ENCODE measurements around the gene RXRA. TPM values are rescaled to one million over a fixed set of nuclear protein-coding genes. Genes with fewer than 3 reads are reported as not detected.

RXRA gene
- polyA plus RNA-seq, 1 donor from 2014 or later = 2.7 TPM

GRCh38 chr9:134346840-134347583, 20.8 kb downstream of the RXRA start:
- Histone ChIP-seq H3K9ac (ENCODE audit: low read length) (no peak overlapping the region), H3K9me3 (ENCODE audit: low read length) (no peaks in the 10 kb centered on the region), H3K27ac (ENCODE audit: low read length) (no peak overlapping the region), H2AFZ (ENCODE audit: low read depth, low read length) (no peak overlapping the region), H3F3A (ENCODE audit: insufficient read depth, low read length, poor library complexity, severe bottlenecking) (no peaks in the 10 kb centered on the region), H3K79me2 (replicated peaks; ENCODE audit: insufficient read depth, low read length) (peaks cover 3% of the 10 kb centered on the region), H3K9me2 (ENCODE audit: insufficient read depth, low read length) (no peaks in the 10 kb centered on the region), H3K4me3 (ENCODE audit: low read length) (no peak overlapping the region), H3K36me3 (ENCODE audit: insufficient read depth, low read length) (no peaks in the 10 kb centered on the region), H4K20me1 (ENCODE audit: insufficient read depth) (no peaks in the 10 kb centered on the region), H3K27me3 (ENCODE audit: insufficient read depth, low read depth, low read length) (no peaks in the 10 kb centered on the region), H3K4me2 (ENCODE audit: low read length) (no peak overlapping the region)
- TF ChIP-seq RAD21 (conservative IDR thresholded peaks at IDR 0.05) (no peak), MXI1 (conservative IDR thresholded peaks at IDR 0.05; ENCODE audit: poor library complexity, severe bottlenecking) (no peak), EZH2 (IDR thresholded peaks at IDR 0.05; ENCODE audit: borderline replicate concordance, insufficient read depth, low read length, poor library complexity, severe bottlenecking) (no peak), SMC3 (conservative IDR thresholded peaks at IDR 0.05; ENCODE audit: poor library complexity) (no peak), POLR2AphosphoS5 (IDR thresholded peaks at IDR 0.05) (no peak), EP300 (conservative IDR thresholded peaks at IDR 0.05; ENCODE audit: poor library complexity, severe bottlenecking) (no peak), TAF1 (IDR thresholded peaks at IDR 0.05; ENCODE audit: low read depth) (no peak)
- TF ChIP-seq, protein P1, sequence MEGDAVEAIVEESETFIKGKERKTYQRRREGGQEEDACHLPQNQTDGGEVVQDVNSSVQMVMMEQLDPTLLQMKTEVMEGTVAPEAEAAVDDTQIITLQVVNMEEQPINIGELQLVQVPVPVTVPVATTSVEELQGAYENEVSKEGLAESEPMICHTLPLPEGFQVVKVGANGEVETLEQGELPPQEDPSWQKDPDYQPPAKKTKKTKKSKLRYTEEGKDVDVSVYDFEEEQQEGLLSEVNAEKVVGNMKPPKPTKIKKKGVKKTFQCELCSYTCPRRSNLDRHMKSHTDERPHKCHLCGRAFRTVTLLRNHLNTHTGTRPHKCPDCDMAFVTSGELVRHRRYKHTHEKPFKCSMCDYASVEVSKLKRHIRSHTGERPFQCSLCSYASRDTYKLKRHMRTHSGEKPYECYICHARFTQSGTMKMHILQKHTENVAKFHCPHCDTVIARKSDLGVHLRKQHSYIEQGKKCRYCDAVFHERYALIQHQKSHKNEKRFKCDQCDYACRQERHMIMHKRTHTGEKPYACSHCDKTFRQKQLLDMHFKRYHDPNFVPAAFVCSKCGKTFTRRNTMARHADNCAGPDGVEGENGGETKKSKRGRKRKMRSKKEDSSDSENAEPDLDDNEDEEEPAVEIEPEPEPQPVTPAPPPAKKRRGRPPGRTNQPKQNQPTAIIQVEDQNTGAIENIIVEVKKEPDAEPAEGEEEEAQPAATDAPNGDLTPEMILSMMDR (IDR thresholded peaks at IDR 0.05; ENCODE audit: poor library complexity, severe bottlenecking) = no peak
- TF ChIP-seq, protein P2, sequence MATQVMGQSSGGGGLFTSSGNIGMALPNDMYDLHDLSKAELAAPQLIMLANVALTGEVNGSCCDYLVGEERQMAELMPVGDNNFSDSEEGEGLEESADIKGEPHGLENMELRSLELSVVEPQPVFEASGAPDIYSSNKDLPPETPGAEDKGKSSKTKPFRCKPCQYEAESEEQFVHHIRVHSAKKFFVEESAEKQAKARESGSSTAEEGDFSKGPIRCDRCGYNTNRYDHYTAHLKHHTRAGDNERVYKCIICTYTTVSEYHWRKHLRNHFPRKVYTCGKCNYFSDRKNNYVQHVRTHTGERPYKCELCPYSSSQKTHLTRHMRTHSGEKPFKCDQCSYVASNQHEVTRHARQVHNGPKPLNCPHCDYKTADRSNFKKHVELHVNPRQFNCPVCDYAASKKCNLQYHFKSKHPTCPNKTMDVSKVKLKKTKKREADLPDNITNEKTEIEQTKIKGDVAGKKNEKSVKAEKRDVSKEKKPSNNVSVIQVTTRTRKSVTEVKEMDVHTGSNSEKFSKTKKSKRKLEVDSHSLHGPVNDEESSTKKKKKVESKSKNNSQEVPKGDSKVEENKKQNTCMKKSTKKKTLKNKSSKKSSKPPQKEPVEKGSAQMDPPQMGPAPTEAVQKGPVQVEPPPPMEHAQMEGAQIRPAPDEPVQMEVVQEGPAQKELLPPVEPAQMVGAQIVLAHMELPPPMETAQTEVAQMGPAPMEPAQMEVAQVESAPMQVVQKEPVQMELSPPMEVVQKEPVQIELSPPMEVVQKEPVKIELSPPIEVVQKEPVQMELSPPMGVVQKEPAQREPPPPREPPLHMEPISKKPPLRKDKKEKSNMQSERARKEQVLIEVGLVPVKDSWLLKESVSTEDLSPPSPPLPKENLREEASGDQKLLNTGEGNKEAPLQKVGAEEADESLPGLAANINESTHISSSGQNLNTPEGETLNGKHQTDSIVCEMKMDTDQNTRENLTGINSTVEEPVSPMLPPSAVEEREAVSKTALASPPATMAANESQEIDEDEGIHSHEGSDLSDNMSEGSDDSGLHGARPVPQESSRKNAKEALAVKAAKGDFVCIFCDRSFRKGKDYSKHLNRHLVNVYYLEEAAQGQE (IDR thresholded peaks at IDR 0.05; ENCODE audit: borderline replicate concordance) = no peak

DNA sequence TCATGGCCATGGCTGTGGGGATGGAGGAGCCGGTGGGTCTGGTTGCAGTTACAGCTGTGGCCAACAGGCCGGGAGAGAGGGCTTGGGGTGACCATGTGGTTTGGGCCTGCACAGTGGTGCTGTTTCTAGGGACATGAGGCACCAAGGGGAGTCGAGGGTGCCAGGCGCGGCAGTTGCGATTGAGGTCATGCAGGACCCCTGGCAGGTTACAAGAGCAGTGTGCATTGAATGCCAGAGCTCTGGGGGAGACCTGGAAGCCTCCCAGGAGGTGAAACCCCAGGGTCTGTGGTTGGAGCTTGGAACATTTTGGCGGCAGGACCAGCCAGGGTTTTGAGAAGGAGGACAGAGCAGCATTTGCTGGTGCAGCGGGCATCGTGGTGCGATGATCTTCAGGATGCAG, 21.7 kb downstream of the RXRA start:
- H3K9ac ChIP-seq (ENCODE audit: low read length) = no peak overlapping the region

More for the DNA sequence above, 21.7 kb downstream of the RXRA start:
- TF ChIP-seq SMC3 (conservative IDR thresholded peaks at IDR 0.05; ENCODE audit: poor library complexity) (no peak), POLR2AphosphoS5 (IDR thresholded peaks at IDR 0.05) (no peak), RAD21 (conservative IDR thresholded peaks at IDR 0.05) (no peak), EP300 (conservative IDR thresholded peaks at IDR 0.05; ENCODE audit: poor library complexity, severe bottlenecking) (no peak), MXI1 (conservative IDR thresholded peaks at IDR 0.05; ENCODE audit: poor library complexity, severe bottlenecking) (no peak), EZH2 (IDR thresholded peaks at IDR 0.05; ENCODE audit: borderline replicate concordance, insufficient read depth, low read length, poor library complexity, severe bottlenecking) (no peak), TAF1 (IDR thresholded peaks at IDR 0.05; ENCODE audit: low read depth) (no peak)
- TF ChIP-seq, protein P1 (IDR thresholded peaks at IDR 0.05; ENCODE audit: poor library complexity, severe bottlenecking) = no peak
- TF ChIP-seq, protein P2 (IDR thresholded peaks at IDR 0.05; ENCODE audit: borderline replicate concordance) = no peak
- no peak overlapping the region for H2AFZ ChIP-seq (ENCODE audit: low read depth, low read length)
- no peaks in the 10 kb centered on the region for H4K20me1 ChIP-seq (ENCODE audit: insufficient read depth)
- no peaks in the 10 kb centered on the region for H3K36me3 ChIP-seq (ENCODE audit: insufficient read depth, low read length)
- no peak overlapping the region for H3K27ac ChIP-seq (ENCODE audit: low read length)
- no peaks in the 10 kb centered on the region for H3K9me2 ChIP-seq (ENCODE audit: insufficient read depth, low read length)
- H3K79me2 ChIP-seq (replicated peaks; ENCODE audit: insufficient read depth, low read length) = peaks cover 3% of the 10 kb centered on the region
- no peaks in the 10 kb centered on the region for H3K9me3 ChIP-seq (ENCODE audit: low read length)
- H3K4me3 ChIP-seq (ENCODE audit: low read length) = no peak overlapping the region
- no peaks in the 10 kb centered on the region for H3F3A ChIP-seq (ENCODE audit: insufficient read depth, low read length, poor library complexity, severe bottlenecking)
- no peaks in the 10 kb centered on the region for H3K27me3 ChIP-seq (ENCODE audit: insufficient read depth, low read depth, low read length)
- H3K4me2 ChIP-seq (ENCODE audit: low read length) = no peak overlapping the region
